ENCODE results near the gene TRPM7.

DNA sequence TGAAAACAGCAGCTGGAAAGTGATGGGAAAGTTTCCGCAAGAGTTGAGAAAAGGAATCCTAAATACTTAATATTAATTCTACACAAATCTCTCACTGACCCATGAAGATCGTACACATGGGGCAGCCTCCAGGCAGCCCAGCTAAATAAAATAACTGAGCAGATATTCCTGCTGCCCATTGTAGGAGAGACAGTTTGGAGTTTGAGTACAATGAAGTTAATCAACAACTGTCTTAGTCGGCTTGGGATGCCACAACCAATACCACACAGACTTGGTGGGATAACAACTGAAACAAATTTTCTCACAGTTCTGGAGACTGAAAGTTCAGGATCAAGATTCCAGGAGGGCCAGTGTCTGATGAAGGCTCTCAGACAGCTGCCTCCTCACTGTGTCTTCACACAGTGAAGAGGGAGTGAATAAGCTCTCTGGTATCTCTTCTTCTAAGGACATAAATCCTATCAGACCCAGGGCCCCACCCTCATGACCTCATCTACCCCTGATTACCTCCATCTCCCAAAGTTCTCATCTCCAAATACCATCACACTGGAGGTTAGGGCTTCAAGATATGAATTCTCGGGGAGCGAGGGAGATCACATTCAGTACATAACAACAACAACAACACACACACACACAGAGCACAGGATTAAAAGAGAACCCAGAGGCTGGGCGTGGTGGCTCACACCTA lies 9.7 kb downstream of the TRPM7 start:
- TF ChIP-seq FOXA1 (IDR thresholded peaks at IDR 0.05) (no peak), FOXA1 (CRISPR knock-in tag; IDR thresholded peaks at IDR 0.05) (no peak)
- TF ChIP-seq, protein P1, sequence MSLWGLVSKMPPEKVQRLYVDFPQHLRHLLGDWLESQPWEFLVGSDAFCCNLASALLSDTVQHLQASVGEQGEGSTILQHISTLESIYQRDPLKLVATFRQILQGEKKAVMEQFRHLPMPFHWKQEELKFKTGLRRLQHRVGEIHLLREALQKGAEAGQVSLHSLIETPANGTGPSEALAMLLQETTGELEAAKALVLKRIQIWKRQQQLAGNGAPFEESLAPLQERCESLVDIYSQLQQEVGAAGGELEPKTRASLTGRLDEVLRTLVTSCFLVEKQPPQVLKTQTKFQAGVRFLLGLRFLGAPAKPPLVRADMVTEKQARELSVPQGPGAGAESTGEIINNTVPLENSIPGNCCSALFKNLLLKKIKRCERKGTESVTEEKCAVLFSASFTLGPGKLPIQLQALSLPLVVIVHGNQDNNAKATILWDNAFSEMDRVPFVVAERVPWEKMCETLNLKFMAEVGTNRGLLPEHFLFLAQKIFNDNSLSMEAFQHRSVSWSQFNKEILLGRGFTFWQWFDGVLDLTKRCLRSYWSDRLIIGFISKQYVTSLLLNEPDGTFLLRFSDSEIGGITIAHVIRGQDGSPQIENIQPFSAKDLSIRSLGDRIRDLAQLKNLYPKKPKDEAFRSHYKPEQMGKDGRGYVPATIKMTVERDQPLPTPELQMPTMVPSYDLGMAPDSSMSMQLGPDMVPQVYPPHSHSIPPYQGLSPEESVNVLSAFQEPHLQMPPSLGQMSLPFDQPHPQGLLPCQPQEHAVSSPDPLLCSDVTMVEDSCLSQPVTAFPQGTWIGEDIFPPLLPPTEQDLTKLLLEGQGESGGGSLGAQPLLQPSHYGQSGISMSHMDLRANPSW (CRISPR knock-in tag; IDR thresholded peaks at IDR 0.05; ENCODE audit: borderline replicate concordance), result no peak
